ENCODE results near the gene SLC2A9.
A peak's percentile ranks its signal among the peaks of the same experiment; 100 is the strongest.

Gene SLC2A9

GRCh38 chr4:10041036-10041435, 19.7 kb upstream of the SLC2A9 start:
- no peak for DNase-seq

GRCh38 chr4:10040049-10040892, 19.0 kb upstream of the SLC2A9 start:
- no peak for DNase-seq

- no peak for DNase-seq
These were observed 15.6 kb upstream of the SLC2A9 start for GRCh38 chr4:10036807-10037342.

- DNase-seq = no peak
These were observed 13.8 kb upstream of the SLC2A9 start for GRCh38 chr4:10035130-10035529.

- DNase-seq = no peak
These were observed 13.4 kb upstream of the SLC2A9 start for GRCh38 chr4:10034612-10035104.

- DNase-seq = no peak
These were observed 12.8 kb upstream of the SLC2A9 start for GRCh38 chr4:10034136-10034535.

GRCh38 chr4:10033191-10033881, 12.0 kb upstream of the SLC2A9 start:
- DNase-seq = peak; percentile 73

GRCh38 chr4:10032625-10033024, 11.3 kb upstream of the SLC2A9 start:
- DNase-seq = peak; percentile 77

- no peak for DNase-seq
These were observed 10.6 kb upstream of the SLC2A9 start for GRCh38 chr4:10031668-10032590.

- DNase-seq = no peak
These were observed 9.8 kb upstream of the SLC2A9 start for GRCh38 chr4:10030972-10031667.

- DNase-seq = no peak
These were observed 8.1 kb upstream of the SLC2A9 start for GRCh38 chr4:10029403-10029802.

GRCh38 chr4:10028910-10029309, 7.6 kb upstream of the SLC2A9 start:
- no peak for DNase-seq

GRCh38 chr4:10026485-10026884, 5.2 kb upstream of the SLC2A9 start:
- DNase-seq = no peak

- no peak for DNase-seq
These were observed 4.0 kb upstream of the SLC2A9 start for GRCh38 chr4:10025230-10025806.

GRCh38 chr4:10024303-10024702, 3.0 kb upstream of the SLC2A9 start:
- DNase-seq = no peak

GRCh38 chr4:10023806-10024205, 2.5 kb upstream of the SLC2A9 start:
- DNase-seq = no peak

GRCh38 chr4:10023050-10023419, 1.7 kb upstream of the SLC2A9 start:
- DNase-seq = no peak

- no peak for DNase-seq
These were observed 1.2 kb upstream of the SLC2A9 start for GRCh38 chr4:10022346-10023049.

GRCh38 chr4:10021653-10022023, 341 bp upstream of the SLC2A9 start:
- DNase-seq = no peak

GRCh38 chr4:10020106-10020505, 1.2 kb downstream of the SLC2A9 start:
- DNase-seq = no peak

- DNase-seq = no peak
These were observed 1.7 kb downstream of the SLC2A9 start for GRCh38 chr4:10019521-10020051.
